GM19452 (cell line): ENCODE measurements around the gene CDHR4.

ENCODE experiments used
- ATAC-seq: cut with Tn5 transposase; IDR thresholded peaks from one replicate; pipeline ENCODE4 v1.9.1; 2021; ENCODE audit not compliant: unreplicated experiment

CDHR4 gene

GRCh38 chr3:49745986-49746385 is 53.7 kb downstream of the CDHR4 start:
- ATAC-seq, result no peak
